C4-2B (cell line): Measurements from ENCODE around the gene GATA5.
"Not testable (repeated sequence)": the region's sequence is repeated elsewhere in the genome, so short reads cannot be mapped to it uniquely, and the experiment has no call there.

Experiments
- ZFX ChIP-seq: fragments of 450-650 bp; IDR thresholded peaks from 2 replicates; pipeline ENCODE4 v1.6.1; 2017
- TF ChIP-seq, protein P1 (sequence below): fragments of 450-650 bp; conservative IDR thresholded peaks from 2 replicates; pipeline ENCODE4 v1.5.1; 2017; ENCODE audit warnings: mild to moderate bottlenecking

GRCh38 chr20:62426059-62426348, 49.8 kb downstream of the GATA5 start:
- TF ChIP-seq, protein P1, sequence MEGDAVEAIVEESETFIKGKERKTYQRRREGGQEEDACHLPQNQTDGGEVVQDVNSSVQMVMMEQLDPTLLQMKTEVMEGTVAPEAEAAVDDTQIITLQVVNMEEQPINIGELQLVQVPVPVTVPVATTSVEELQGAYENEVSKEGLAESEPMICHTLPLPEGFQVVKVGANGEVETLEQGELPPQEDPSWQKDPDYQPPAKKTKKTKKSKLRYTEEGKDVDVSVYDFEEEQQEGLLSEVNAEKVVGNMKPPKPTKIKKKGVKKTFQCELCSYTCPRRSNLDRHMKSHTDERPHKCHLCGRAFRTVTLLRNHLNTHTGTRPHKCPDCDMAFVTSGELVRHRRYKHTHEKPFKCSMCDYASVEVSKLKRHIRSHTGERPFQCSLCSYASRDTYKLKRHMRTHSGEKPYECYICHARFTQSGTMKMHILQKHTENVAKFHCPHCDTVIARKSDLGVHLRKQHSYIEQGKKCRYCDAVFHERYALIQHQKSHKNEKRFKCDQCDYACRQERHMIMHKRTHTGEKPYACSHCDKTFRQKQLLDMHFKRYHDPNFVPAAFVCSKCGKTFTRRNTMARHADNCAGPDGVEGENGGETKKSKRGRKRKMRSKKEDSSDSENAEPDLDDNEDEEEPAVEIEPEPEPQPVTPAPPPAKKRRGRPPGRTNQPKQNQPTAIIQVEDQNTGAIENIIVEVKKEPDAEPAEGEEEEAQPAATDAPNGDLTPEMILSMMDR: not testable (repeated sequence)
- TF ChIP-seq ZFX: not testable (repeated sequence)
